Measurements from ENCODE around the gene RELB. TPM values are rescaled to one million over a fixed set of nuclear protein-coding genes. Genes with fewer than 3 reads are reported as not detected.
A peak's percentile ranks its signal among the peaks of the same experiment; 100 is the strongest.

RELB gene
- total and polyA plus RNA-seq, 12 donors, result 2.0 to 39.1 (median 12.0) TPM

DNA sequence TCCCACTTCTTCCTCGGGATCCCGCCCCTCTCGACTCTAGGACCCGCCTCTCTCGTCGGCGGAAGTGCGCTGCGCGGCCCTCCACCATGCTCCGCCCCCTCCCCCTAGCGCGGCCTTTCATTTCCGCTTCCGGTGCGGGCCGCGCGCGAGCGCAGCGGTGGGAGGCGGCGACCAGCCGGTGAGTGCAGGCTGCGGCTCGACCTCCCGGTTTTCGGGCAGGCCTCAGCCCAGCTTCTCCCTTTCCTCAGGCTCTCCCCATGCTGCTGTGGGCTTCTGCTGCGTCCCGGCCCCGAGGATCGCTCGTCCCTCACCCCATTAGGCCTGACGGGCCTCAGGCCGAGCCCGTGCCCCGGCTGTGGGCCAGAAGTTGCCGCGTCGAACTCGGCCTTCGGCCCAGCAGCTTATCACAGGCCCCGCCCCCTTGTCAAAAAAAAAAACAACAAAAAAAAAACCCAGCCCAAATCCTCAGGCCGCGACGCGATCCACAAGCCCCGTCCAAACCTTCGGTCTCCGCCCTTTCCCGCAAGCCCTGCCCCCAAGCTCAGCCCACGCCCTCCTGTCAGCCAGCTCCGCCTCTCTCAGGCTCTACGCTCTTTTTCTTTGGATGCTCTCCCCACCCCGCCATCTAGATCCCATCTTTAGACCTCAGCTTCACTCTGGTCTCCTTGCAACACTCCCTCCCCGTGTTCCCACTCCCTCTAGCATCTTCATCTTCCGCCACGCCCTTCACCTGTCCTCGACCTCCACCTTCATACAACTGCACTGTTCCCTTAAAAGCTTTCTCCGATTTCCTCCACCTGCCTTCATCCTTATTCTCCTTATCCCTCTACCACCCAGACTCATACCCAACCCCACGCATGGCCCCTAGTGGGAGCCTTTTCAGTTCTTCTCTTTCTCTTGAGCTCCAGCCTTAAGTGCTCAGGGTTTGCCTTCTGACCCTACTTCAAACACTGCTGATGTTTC lies 37.9 kb downstream of the RELB start, which contains the start of gene CLASRP:
TSS of gene CLASRP (plus strand) at position 115 of the 963 bp plus-strand sequence. CDS start 1,168 bp downstream, outside the sequence.
- Histone ChIP-seq H3K36me3 (replicated peaks in 1 of 2) (peaks cover 0 to 62% of the 10 kb centered on the region in 2 donors), H3K27me3 (no peaks in the 10 kb centered on the region), H3K27ac (peak within 1 kb of the TSS; percentile 86 to 98 (median 96)), H3K4me3 (peak within 1 kb of the TSS; percentile 70 to 92 (median 78)), H3K4me1 (replicated peaks in 1 of 2) (peaks cover 7 to 32% of the 10 kb centered on the region in 2 donors), H3K9me3 (replicated peaks in 1 of 3) (no peaks in the 10 kb centered on the region)
- DNase-seq, result peak; percentile 91 to 95 (median 94)
- WGBS, 4 donors, result 1 to 3% (median 2%) methylated on average over 45 to 62 of the region's 62 CpGs
- peak; percentile 85 to 91 for TF ChIP-seq POLR2A (IDR thresholded peaks at IDR 0.05)
- TF ChIP-seq, protein P1, sequence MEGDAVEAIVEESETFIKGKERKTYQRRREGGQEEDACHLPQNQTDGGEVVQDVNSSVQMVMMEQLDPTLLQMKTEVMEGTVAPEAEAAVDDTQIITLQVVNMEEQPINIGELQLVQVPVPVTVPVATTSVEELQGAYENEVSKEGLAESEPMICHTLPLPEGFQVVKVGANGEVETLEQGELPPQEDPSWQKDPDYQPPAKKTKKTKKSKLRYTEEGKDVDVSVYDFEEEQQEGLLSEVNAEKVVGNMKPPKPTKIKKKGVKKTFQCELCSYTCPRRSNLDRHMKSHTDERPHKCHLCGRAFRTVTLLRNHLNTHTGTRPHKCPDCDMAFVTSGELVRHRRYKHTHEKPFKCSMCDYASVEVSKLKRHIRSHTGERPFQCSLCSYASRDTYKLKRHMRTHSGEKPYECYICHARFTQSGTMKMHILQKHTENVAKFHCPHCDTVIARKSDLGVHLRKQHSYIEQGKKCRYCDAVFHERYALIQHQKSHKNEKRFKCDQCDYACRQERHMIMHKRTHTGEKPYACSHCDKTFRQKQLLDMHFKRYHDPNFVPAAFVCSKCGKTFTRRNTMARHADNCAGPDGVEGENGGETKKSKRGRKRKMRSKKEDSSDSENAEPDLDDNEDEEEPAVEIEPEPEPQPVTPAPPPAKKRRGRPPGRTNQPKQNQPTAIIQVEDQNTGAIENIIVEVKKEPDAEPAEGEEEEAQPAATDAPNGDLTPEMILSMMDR (IDR thresholded peaks at IDR 0.05), result no peak
- intact Hi-C loops (cut with DNase I), result no loop called here

- Histone ChIP-seq H3K4me1 (replicated peaks in 1 of 2) (peaks cover 8 to 33% of the 10 kb centered on the region in 2 donors), H3K27ac (peak overlapping the region in 3 of 5 donors; percentile 96 to 98 (median 97)), H3K9me3 (replicated peaks in 1 of 3) (no peaks in the 10 kb centered on the region), H3K4me3 (peak overlapping the region in 1 of 4 donors; percentile 70), H3K36me3 (replicated peaks in 1 of 2) (peaks cover 0 to 62% of the 10 kb centered on the region in 2 donors), H3K27me3 (no peaks in the 10 kb centered on the region)
- WGBS, 4 donors, result 68 to 75% (median 72%) methylated on average over 16 to 19 of the region's 19 CpGs
- intact Hi-C loops (cut with DNase I), result no loop called here
- DNase-seq, result peak in 1 of 7 donors; percentile 38
- TF ChIP-seq POLR2A (IDR thresholded peaks at IDR 0.05), result no peak
- TF ChIP-seq, protein P1 (IDR thresholded peaks at IDR 0.05), result no peak
Measured at GRCh38 chr19:45040059-45040771, 39.0 kb downstream of the RELB start.

DNA sequence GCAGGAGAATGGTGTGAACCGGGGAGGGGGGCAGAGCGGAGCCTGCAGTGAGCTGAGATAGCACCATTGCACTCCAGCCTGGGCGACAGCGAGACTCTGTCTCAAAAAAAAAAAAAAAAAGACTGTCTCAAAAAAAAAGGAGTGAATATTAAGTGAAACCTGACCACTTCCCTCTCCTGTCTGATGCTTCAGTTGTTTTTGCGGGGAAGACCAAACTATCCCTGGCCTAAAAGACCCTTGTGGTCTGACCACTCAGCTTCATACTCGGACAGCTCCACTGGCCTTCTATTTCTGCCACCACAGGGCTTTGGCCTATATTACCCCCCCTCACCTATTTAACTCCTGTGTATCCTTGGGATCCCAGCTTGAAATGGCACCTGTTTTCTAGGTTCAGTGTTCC lies 39.9 kb downstream of the RELB start:
- TF ChIP-seq POLR2A (IDR thresholded peaks at IDR 0.05), result no peak
- TF ChIP-seq, protein P1 (IDR thresholded peaks at IDR 0.05), result no peak
- H3K9me3 ChIP-seq (replicated peaks in 1 of 3), result no peaks in the 10 kb centered on the region
- H3K4me3 ChIP-seq, result no peak overlapping the region
- peaks cover 14 to 42% of the 10 kb centered on the region in 2 donors for H3K4me1 ChIP-seq (replicated peaks in 1 of 2)
- peaks cover 0 to 63% of the 10 kb centered on the region in 2 donors for H3K36me3 ChIP-seq (replicated peaks in 1 of 2)
- H3K27me3 ChIP-seq, result no peaks in the 10 kb centered on the region
- intact Hi-C loops (cut with DNase I), result no loop called here
- WGBS, 4 donors, result 73 to 84% (median 76%) methylated on average over 6 of the region's 6 CpGs
- no peak for DNase-seq
- H3K27ac ChIP-seq, result no peak overlapping the region

All from adrenal gland (tissue), 12 donors.